ENCODE data around the gene AKR1B15. TPM values are rescaled to one million over a fixed set of nuclear protein-coding genes. Genes with fewer than 3 reads are reported as not detected.

The AKR1B15 gene
- polyA plus RNA-seq, 1 experiment, result not detected

- peaks cover 10% of the 10 kb centered on the region for H3K27me3 ChIP-seq (ENCODE audit: control insufficient read depth, insufficient read depth, low read length)
- H3K36me3 ChIP-seq (ENCODE audit: control insufficient read depth, insufficient read depth, low read length), result no peaks in the 10 kb centered on the region
- ChIA-PET CTCF (interaction anchor here (0.9 to 4.5 kb wide), 29 partner anchors 9 to 149 kb away, joined by 3 to 38 read pairs (median 6); partner anchors contain the start of gene AKR1B10), POLR2A (no interaction called here)
- DNase-seq (ENCODE audit: low read depth), result no peak
- TF ChIP-seq, protein P1, sequence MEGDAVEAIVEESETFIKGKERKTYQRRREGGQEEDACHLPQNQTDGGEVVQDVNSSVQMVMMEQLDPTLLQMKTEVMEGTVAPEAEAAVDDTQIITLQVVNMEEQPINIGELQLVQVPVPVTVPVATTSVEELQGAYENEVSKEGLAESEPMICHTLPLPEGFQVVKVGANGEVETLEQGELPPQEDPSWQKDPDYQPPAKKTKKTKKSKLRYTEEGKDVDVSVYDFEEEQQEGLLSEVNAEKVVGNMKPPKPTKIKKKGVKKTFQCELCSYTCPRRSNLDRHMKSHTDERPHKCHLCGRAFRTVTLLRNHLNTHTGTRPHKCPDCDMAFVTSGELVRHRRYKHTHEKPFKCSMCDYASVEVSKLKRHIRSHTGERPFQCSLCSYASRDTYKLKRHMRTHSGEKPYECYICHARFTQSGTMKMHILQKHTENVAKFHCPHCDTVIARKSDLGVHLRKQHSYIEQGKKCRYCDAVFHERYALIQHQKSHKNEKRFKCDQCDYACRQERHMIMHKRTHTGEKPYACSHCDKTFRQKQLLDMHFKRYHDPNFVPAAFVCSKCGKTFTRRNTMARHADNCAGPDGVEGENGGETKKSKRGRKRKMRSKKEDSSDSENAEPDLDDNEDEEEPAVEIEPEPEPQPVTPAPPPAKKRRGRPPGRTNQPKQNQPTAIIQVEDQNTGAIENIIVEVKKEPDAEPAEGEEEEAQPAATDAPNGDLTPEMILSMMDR (IDR thresholded peaks at IDR 0.05; ENCODE audit: insufficient read depth, low read depth, low read length), result no peak
- H3K4me3 ChIP-seq (ENCODE audit: low read depth, low read length), result no peak overlapping the region
Measured at GRCh38 chr7:134546955-134547354, 2.0 kb upstream of the AKR1B15 start.

GRCh38 chr7:134547397-134548054, 1.4 kb upstream of the AKR1B15 start:
- Histone ChIP-seq H3K27me3 (ENCODE audit: control insufficient read depth, insufficient read depth, low read length) (peaks cover 8% of the 10 kb centered on the region), H3K36me3 (ENCODE audit: control insufficient read depth, insufficient read depth, low read length) (no peaks in the 10 kb centered on the region), H3K4me3 (ENCODE audit: low read depth, low read length) (peak overlapping the region; percentile 35)
- DNase-seq (ENCODE audit: low read depth), result no peak
- ChIA-PET CTCF (interaction anchor here (0.7 to 4.5 kb wide), 33 partner anchors 9 to 407 kb away, joined by 3 to 38 read pairs (median 5); partner anchors contain the start of gene AKR1B10), POLR2A (no interaction called here)
- TF ChIP-seq, protein P1 (IDR thresholded peaks at IDR 0.05; ENCODE audit: insufficient read depth, low read depth, low read length), result peak; percentile 89

DNA sequence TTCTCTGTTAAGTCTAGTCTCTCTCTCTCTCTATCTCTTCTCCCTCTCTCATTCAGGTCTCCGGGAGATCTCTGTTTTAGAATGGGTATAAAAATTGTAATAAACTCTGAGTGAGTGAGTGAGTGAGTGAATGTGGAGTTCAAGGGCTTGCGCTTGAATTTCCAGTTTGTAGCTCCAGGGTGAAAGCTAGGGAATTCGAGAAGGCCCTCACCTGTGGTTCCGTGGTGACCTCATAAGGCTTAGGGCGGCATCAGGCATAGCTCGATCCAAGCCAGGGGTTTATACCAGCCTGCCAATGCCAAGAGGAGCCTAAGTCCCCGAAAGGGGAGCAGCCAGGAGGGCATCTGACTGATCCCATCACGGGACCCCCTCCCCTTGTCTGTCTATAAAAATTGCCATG, 456 bp downstream of the AKR1B15 start:
- CTCF ChIA-PET, result interaction anchor here (1.1 to 4.5 kb wide), 8 partner anchors 9 to 117 kb away, joined by 3 to 38 read pairs (median 12); no protein-coding TSS in a partner anchor
- TF ChIP-seq, protein P1 (IDR thresholded peaks at IDR 0.05; ENCODE audit: insufficient read depth, low read depth, low read length), result no peak

DNA sequence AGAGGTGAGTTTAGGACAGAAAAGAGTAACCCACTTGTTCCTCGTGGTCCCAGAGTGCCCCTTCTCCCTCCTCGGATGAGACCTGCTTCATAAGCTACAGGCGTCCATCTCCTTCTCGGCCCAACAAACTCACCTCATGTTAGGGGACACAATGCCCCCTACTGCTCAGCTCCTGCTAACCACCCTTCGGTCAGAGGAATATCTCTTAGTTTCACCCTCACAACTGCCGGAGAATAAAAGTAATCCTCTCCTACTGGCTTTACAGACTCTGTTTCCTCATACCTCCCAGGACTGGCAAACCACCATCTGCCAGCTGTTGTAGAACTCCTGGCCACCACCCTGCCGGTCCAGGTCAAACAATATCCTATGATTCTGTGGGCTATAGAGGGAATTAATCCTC, 3.2 kb downstream of the AKR1B15 start:
- no peak for DNase-seq (ENCODE audit: low read depth)
- ChIA-PET CTCF (interaction anchor here (1.0 to 2.8 kb wide), 5 partner anchors 8 to 54 kb away, joined by 4 to 18 read pairs (median 4); no protein-coding TSS in a partner anchor), POLR2A (no interaction called here)
- H3K36me3 ChIP-seq (ENCODE audit: control insufficient read depth, insufficient read depth, low read length), result no peaks in the 10 kb centered on the region
- TF ChIP-seq, protein P1 (IDR thresholded peaks at IDR 0.05; ENCODE audit: insufficient read depth, low read depth, low read length), result peak; percentile 22; the same call in 1 of the 2 replicates
- H3K27me3 ChIP-seq (ENCODE audit: control insufficient read depth, insufficient read depth, low read length), result peaks cover 7% of the 10 kb centered on the region
- H3K4me3 ChIP-seq (ENCODE audit: low read depth, low read length), result no peak overlapping the region

More for the DNA sequence above, 456 bp downstream of the AKR1B15 start:
- DNase-seq (ENCODE audit: low read depth), result no peak
- Histone ChIP-seq H3K36me3 (ENCODE audit: control insufficient read depth, insufficient read depth, low read length) (no peaks in the 10 kb centered on the region), H3K4me3 (ENCODE audit: low read depth, low read length) (no peak overlapping the region), H3K27me3 (ENCODE audit: control insufficient read depth, insufficient read depth, low read length) (peaks cover 6% of the 10 kb centered on the region; the same call in 1 of the 2 replicates)
- POLR2A ChIA-PET, result no interaction called here

DNA sequence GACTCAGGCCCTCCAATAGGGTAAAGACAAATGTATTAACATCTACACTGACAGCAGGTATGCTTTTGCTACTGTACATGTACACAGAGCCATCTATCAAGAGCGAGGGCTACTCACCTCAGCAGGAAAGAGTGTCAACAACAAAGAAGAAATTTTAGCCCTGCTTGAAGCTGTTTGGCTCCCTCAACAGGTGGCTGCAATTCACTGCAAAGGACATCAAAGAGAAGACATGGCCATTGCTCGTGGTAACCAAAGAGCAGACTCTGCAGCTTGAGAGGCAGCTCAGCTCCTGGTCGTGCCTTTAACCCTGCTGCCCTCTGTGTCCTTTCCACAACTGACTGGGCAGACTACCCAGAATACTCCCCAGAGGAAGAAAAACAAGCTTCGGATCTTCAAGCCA, 5.1 kb downstream of the AKR1B15 start:
- no peak for DNase-seq (ENCODE audit: low read depth)
- H3K36me3 ChIP-seq (ENCODE audit: control insufficient read depth, insufficient read depth, low read length), result no peaks in the 10 kb centered on the region
- H3K27me3 ChIP-seq (ENCODE audit: control insufficient read depth, insufficient read depth, low read length), result peaks cover 10% of the 10 kb centered on the region
- TF ChIP-seq, protein P1 (IDR thresholded peaks at IDR 0.05; ENCODE audit: insufficient read depth, low read depth, low read length), result peak; percentile 32; the same call in 1 of the 2 replicates
- ChIA-PET POLR2A (no interaction called here), CTCF (interaction anchor here (1.3 to 1.9 kb wide), 5 partner anchors 25 to 53 kb away, joined by 3 to 6 read pairs (median 4); no protein-coding TSS in a partner anchor)
- H3K4me3 ChIP-seq (ENCODE audit: low read depth, low read length), result no peak overlapping the region
